NCI-H1048 (cell line): ENCODE data around the gene AK9.

Experiments
- DNase-seq: peaks from one replicate; lab custom pipeline; 2025; lab: John Stamatoyannopoulos, UW

AK9 gene

DNA sequence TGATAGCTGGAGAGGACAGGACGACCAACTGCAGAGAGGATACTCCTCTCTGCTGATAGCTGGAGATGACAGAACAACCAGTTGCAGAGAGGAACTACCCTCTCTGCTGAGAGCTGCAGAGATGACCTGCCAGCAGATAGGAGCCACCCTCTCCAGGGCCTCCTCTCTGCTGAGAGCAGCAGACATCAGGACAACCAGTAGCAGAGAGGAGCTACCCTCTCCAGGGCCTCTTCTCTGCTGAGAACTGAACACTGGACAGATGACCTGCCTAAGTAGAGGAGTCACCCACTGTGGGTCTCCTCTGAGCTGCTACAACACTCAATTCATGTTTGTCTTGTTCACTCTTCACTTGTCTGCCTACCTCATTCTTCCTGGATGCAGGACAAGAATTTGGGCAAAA, 180.6 kb downstream of the AK9 start:
- no peak for DNase-seq

DNA sequence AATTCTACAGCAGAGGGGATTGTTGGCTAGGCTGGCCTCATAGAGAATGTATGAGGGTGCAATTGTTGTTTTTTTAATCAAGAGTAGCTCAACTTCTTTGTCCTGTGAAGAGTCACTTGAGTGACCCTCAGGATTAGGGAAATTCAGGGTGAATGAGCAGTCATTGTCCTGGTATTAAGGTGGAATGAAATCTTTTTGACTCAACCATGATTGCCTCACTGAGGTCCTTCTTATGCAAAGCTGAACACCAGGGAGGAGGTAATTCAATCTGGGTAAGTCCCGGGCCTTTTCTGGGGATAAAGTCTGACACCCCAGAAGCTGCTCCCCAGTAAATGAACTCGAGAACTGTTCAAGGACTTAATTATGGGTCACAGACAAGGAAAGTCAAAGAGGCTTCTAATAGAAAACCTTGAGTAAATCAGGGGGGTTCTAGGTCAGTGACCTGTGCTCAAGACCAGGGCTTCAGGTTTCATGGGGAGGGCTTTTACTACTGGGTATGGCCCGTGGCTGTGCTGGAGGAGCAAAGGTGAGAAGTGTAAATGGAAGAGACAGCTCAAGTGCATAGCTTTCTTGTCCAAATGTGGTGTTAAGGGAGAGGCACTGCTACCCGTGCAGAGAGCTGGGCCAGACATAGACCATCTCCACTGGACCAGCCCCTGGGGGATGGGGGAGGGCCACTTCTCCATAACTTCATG, 182.7 kb downstream of the AK9 start:
- no peak for DNase-seq

DNA sequence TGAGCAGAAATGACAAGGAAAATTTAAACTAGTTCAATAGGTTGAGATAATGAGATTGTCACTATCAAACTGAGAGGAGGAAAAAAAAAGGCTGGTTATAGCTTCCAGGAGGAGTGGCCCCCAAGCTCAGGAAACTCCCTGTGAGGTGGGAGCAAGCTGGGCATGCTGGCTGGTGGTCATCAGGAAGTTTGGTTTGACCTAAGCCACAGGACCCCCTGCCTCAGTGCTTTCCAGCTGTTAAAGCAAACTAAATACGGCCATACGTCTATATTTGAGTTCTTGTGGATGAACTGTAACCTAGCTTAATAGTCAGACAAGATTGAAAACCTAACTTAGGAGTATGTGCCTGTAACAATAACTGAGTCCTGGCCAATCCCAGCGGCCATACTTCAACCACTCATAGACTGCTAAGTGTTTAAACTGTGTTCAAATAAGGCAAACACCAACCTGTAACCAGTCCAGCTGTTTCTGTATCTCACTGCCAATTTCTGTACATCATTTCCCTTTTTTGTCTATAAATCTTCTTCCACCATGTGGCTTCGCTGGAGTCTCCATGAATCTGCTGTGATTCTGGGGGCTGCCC, 183.4 kb downstream of the AK9 start:
- DNase-seq = no peak

DNA sequence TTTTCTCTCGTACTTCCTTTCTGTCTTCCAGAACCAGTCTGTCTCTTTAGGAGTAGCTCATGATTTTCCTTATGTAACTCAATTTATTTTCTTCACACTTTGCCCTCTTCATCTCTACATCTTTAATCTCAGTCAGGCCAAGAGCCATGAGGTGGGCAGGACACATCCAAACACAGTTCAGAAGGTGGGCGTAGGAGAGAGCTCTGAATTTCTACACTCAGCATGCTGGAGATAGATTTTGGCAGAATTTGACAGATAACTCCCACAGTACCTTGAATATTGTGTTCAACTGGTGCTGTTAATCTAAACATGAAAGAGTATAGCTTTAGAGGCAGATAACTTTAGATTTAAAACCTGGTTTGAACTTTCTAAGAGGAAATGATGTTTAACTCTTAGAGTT, 184.2 kb downstream of the AK9 start:
- DNase-seq = no peak

DNA sequence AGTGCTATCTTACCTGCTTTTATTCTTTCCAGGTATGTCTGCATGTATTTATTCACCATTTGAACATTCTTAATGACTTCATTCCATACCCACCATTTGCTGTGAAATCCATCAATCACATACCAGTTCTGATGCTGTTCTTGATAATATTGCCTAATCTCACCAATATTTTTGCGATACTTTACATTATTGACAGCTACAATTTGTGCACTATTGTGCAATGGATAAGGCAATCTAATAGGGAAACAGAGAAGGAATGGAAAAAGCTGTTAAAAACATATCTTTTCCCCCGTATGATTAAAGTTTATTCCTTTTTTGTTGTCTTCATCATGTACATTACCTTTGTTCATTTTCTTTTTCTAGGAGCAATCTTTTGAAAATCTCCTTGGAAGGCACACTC, 184.7 kb downstream of the AK9 start:
- no peak for DNase-seq

DNA sequence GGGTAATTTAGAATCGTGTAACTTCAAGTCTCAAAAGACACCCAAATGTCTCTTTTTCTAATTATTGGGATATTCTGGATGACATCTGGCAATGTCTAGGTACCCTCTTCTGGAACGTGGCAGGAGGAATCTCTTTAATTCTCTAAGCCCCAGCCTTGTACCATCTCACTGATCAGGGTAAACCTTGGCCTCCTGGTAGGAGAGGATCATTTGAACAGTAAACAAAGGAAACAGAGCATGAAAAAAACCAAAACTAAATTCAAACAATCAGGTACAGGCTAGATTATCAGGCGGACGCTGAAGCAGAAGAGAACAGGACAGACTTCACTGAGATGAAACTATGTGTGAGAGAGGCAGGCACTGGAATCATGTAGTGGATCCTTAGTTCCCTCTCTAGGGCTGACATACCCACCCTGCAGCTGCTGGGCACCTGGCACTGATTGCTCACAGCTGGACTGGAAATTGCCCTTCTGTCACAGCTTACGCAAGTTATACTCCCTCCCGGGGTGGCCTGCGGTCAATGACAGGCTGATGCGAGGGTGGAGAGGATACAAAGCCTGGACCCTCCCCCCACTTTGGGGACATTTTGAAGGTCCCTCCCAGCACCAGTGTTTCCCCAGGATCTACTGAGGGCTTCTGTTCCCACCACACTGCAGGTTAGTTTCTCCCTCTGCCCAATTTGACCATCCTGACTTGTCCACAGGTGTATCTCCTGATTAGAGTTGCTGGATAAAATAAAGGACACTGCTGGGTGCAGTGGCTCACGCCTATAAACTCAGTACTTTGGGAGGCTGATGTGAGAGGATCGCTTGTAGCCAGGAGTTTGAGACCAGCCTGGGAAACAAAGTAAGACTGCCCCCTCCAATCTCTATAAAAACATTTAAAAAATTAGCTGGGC, 187.4 kb downstream of the AK9 start:
- no peak for DNase-seq

DNA sequence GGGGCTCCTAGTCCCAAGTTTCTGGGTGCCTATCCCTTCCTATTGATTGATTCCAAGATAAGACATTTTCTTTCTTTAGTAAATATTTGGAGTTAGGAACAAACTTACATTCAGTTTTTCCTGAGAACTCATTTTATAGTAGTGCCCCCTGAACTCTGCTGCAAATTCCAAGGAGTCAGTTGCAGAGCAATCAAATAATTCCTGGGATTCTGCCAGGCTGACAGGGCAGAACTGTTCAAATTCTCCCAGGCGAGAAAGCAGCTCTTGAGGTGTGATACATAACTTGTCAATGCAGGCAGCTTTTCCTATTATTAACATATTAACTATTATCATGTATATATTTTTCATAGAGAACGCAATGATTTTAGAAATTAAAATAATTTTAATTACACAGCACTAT, 192.1 kb downstream of the AK9 start:
- DNase-seq = no peak

DNA sequence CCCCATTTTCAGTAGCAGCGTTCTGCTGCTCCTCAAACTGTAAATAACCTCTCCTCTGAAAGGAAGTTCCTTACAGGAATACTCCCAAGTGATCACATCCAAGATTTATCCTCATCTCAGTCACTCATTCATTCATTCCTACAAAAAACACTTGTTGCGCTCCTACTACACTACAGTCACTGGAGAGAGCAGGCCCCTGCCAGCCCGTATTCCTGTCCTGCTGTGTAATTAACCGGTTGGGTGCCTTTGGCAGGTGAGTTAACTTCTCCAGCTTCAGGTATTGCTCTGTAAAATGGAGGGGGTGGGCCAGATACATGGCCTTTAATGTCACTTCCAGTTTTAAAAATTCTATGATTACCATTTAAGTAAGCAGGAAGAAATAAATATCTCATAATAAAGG, 192.9 kb downstream of the AK9 start:
- DNase-seq = no peak

DNA sequence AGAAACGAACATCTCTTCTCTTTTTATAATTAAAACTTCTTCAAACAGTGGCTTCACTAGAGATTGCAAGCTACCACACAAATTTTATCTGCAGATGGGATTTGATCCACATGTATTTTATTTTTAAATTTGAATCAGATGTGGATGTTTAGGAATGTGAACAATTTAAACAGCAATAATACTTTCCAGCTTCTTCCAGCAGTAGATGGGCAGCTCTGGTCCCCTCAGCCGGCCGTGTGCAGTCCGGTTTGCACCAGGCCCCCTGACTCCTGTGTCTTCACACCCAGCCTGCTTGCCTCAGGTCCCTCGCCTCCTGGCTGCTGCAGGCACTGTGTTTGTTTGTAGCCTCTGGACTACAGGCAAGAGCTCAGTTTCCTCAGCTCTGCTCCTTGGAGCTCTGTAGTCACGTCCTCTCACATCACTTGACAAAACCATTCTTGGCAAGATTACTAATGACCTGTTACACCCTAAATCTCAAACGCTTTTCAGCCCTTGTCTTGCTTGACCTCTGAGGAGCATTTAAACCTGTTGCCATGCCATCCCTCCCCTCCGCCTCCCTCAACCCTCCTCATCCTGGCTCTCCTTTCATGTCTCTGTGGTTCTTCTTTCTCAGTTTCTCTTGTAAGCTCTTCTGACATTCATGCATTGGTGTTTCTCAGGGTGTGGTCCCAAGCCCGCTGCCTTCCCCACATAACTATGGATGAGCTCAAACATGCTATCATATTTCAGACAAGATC, 194.8 kb downstream of the AK9 start:
- DNase-seq = no peak

DNA sequence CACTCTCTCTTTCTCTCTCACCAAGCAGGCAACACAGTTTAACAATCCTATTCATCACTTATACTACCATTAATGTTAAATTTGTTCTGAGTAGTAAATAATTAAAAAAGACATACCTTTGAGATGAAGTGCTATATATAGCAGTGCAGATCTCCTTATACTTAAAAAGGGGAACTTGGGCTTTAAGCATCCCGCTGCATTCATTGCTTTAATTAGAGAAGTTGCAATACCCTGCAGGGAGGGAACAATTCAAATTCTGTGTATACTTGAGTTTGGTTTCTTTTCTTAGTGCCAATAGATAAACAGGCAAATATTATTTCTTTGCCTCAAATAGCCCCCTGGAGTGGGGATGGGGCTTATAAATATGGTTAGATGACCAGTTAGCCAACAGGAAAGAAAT, 197.1 kb downstream of the AK9 start:
- no peak for DNase-seq

DNA sequence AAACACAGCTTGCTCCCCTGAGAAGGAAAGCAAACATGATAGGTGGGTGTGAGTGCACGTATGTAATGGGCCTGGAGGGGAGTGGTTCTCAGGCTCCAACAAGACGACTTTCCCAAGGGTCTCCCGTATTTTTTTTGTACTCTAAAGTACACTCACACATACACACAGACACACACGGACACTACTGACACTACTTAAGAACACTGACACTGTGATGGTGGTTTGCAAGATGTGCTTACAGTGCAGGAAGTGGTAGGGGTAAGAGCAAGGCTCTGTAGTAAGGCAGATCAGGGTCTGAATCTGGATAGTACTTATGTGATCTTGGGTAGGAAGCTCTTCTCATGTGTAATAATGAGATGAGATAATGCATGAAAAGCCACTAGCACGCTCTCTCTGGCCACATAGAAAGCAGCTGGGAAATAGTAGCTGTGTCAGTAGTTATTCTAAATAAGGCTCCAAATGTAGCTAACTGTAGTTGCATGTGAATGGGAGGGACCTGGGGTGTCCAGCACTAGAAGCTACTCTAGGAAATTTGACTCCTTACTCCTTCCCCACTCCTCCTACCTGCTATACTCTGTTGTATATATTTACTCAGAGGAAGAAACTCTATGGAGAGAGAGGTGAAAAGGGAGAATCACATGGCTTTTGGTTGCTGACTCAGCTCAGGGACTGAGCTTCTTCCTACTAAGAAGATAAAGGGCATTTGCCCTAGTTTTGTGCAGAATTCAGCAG, 199.6 kb downstream of the AK9 start:
- DNase-seq = no peak

DNA sequence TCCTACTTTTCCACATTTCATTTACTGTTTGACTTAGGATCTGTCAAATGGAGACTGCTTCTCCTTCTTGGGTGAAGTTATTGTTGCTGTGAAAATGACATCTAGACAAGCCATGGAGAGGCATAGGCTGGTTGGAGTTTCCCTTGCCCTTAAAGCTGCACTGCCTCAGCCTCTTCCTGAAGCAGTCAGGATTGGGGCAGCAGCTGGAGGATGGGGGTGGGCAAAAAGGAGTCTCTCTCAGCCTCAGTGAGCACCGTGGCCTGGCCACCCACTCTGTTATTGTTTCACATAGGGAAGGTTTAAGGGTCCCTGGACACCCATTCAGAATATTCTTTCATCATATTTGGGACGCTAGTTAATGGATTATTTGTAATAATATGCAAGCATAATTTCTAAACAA, 200.3 kb downstream of the AK9 start:
- no peak for DNase-seq

DNA sequence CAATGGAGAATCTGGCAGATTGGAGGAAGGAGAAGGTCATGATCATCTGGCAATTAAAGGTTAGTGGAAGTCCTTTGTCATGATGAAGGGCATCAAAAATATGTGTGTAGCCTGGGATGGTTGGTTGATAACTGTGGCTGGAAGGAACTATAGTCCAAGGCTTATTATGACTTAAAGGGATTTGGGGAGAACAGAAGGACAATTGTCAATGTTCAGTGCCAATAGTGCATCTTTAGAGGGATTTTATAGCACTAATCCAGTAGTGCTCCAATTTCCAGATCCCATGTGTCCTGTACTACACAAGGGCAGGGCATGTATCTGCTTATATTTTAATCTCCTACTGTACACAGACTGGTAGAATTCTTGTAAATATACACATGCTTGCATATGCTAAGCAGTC, 203.0 kb downstream of the AK9 start:
- no peak for DNase-seq

DNA sequence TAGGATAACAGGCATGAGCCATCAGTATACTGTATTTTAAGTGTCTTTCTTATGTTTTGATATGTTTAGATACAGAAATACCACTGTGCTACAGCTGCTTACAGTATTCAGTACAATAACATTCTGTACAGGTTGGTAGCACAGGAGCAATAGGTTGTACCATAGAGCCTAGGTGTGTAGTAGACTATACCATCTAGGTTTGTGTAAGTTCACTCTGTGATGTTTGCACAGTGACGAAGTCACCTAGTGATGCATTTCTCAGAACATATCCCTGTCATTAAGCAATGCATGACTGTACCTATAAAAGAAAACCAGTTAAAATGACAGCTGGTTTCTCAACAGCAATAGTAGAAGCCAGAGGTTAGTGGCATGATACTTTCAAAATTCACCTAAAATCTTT, 204.9 kb downstream of the AK9 start:
- no peak for DNase-seq

DNA sequence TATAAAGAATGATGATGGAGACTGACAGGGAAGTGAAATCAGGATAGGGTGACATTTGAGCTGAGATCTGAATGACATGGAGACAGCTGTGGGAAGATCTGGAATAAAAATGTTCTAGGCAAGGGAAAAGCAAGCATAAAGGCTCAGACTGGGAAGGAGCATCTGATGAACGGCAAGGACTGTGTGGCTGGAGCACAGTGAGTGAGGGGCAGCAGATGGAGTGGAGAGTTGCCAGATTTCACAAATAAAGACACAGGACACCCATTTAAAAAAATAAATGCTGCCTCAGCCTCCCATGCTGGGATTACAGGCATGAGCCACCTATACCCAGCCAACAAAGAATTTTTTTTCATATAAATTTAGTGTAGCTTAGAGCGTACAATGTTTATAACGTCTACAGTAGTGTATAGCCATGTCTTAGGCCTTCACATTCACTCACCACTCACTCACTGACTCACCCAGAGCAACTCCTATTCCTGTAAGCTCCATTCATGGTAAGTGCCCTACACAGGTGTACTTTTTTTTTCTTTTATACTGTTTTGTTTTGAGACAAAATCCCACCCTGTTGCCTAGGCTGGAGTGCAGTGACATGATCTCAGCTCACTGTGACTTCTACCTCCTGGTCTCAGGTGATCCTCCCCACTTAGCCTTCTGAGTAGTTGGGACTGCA, 205.6 kb downstream of the AK9 start:
- no peak for DNase-seq

DNA sequence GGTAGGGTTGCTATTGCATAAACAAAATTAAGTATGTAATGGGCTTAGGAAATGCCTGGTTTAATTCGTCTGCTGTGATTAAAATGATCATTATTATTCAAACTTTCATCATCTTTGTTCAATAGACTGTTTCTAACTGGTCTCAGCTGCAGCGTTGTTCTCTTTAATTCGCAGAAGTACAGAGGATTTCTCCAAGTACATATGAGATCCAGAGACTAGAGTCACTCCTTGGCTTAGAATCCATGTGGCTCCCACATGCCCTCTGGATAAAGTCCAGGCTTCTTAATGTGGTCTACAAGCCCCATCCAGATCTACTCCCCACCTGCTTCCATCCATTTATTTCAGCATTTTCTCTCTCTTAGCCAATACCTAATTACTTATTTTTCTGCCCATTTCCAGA, 206.9 kb downstream of the AK9 start:
- DNase-seq = no peak

DNA sequence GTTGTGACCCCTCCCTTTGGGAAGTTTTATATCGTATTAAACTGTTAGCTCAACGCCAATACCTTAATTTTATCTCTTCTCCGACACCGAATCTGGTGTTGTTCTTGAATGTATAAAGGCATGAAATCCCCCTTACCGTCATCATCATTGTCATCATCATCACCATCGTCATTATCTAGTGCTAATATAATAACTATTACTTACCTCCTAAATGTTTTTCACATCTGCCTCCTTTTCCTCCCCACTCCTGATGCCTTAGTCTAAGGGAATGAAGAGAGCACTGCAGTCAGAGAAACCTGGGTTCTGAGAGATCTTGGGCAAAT, 207.3 kb downstream of the AK9 start:
- DNase-seq = no peak

DNA sequence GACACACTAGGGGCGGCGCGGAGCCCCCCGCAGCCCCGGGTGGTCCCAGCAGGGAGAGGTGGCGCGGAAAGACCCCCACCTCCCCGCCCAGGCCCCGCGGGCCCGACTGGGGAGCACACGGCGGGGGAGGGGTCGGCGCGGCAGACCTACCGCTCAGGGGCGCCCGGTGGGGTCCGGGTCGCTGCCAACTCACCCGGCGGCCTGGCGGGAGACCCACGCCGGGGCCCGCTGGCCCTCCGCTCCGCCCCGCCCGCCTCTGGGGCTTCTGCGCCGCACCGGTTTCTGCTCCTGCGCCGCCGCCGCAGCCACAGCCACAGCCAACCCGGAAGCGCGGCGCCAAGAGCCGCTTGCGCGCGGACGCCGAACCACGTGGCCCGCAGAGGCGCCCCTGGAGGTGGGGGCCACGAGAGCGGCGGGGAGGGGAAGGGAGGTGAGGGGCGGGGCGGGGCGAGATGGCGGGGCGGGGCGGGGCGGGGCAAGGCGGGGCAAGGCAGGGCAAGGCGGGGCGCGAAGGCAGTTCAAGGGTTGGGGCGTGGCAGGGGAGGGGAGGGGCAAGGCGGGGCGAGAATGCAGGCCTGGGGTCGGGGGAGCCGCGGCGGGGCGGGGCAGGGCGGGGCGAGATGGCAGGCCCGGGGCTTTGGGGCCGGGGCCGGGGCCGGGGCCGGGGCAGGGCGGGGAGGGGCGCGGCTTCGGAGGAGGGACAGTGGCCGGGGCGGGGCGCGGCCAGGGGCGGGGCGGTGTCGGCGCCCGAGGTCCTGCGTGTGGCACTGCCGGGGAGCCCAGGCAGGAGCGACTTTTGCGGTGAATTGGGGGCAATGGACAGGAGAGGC, 207.9 kb downstream of the AK9 start, which contains the start of gene ZBTB24:
TSS of gene ZBTB24 (minus strand) at position 315 of the 830 bp plus-strand sequence. CDS start 1,193 bp downstream, outside the sequence.
- peak; percentile 89 for DNase-seq

DNA sequence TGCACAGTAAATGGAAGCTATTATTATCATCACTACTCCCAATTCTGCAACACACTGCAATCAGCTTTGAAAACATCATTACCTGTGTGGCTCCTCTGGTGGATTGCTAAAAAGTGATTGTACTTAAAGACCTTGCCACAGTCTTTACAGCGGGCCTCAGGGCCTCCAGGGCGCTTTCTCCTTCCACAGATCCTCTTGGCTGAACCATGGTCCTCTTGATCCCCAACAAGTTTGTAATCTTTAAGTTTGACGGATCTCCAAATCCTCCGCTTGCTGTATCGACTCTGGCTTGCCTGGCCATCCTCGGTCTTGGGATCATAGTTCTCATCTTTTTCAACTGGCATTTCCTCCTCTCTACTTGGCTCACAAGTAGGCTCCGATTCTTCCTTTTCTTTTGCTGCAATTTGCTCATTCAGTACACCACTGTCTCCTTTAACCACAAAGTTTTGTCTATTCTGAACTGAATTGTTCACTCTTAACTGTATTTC, 210.0 kb downstream of the AK9 start:
- DNase-seq = no peak
